PC-9 (cell line): Measurements from ENCODE around the gene CAMK2B.

Experiments used
- CTCF ChIP-seq: fragments of 200-600 bp; sonication (generic); conservative IDR thresholded peaks from 2 replicates; pipeline ENCODE4 v1.6.1; 2017; ENCODE audit warnings: mixed run types, antibody characterized with exemption, mild to moderate bottlenecking, moderate library complexity
- EZH2 ChIP-seq: fragments of 200-600 bp; sonication (generic); IDR thresholded peaks from 2 replicates; pipeline ENCODE4 v1.8.0; 2017; ENCODE audit warnings: antibody characterized with exemption, low read depth

- TF ChIP-seq CTCF (no peak), EZH2 (no peak)
Measured at GRCh38 chr7:44347546-44348114, 22.2 kb upstream of the CAMK2B start.
